Measurements from ENCODE around the gene ABCD4. TPM values are rescaled to one million over a fixed set of nuclear protein-coding genes. Genes with fewer than 3 reads are reported as not detected.

Gene ABCD4
- polyA plus RNA-seq, 1 experiment = 12.4 TPM

- peaks cover 81% of the 10 kb centered on the region for H3K27me3 ChIP-seq (ENCODE audit: control insufficient read depth, insufficient read depth, low read length)
- TF ChIP-seq CTCF (IDR thresholded peaks at IDR 0.05; ENCODE audit: insufficient read depth, low read depth, low read length) = no peak
- no peak for DNase-seq (ENCODE audit: low read depth)
- CTCF ChIA-PET = interaction anchor here (1.4 to 3.6 kb wide), 2 partner anchors 9 to 16 kb away, joined by 6 to 16 read pairs; no protein-coding TSS in a partner anchor
- H3K36me3 ChIP-seq (ENCODE audit: control insufficient read depth, insufficient read depth, low read length) = no peaks in the 10 kb centered on the region
- POLR2A ChIA-PET = no interaction called here
- H3K4me3 ChIP-seq (ENCODE audit: low read depth, low read length) = no peak overlapping the region
Observed at GRCh38 chr14:74242021-74242779, 60.5 kb downstream of the ABCD4 start.

DNA sequence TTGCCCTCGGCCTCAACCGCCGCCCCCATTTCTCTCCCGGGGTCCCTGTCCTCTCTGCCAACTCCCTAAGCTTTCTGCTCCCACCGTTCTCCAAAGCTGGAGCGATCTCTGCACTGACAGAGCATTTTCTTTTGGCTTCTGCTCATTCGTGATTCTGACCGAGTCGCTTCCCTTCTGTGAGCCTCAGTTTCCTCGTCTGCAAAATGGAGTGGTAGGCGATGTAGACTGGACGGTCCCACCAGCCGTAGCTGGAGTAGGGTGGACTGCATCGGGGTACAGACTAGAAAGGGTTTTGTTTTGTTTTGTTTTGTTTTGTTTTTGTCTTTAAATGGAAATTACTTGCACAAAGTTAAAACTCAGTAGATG is 61.1 kb downstream of the ABCD4 start:
- Histone ChIP-seq H3K4me3 (ENCODE audit: low read depth, low read length) (no peak overlapping the region), H3K36me3 (ENCODE audit: control insufficient read depth, insufficient read depth, low read length) (no peaks in the 10 kb centered on the region), H3K27me3 (ENCODE audit: control insufficient read depth, insufficient read depth, low read length) (peaks cover 78% of the 10 kb centered on the region)
- ChIA-PET CTCF (interaction anchor here (3.6 kb wide), 1 partner anchor 16 kb away, joined by 16 read pairs; no protein-coding TSS in a partner anchor), POLR2A (no interaction called here)
- TF ChIP-seq CTCF (IDR thresholded peaks at IDR 0.05; ENCODE audit: insufficient read depth, low read depth, low read length) = no peak
- DNase-seq (ENCODE audit: low read depth) = no peak

DNA sequence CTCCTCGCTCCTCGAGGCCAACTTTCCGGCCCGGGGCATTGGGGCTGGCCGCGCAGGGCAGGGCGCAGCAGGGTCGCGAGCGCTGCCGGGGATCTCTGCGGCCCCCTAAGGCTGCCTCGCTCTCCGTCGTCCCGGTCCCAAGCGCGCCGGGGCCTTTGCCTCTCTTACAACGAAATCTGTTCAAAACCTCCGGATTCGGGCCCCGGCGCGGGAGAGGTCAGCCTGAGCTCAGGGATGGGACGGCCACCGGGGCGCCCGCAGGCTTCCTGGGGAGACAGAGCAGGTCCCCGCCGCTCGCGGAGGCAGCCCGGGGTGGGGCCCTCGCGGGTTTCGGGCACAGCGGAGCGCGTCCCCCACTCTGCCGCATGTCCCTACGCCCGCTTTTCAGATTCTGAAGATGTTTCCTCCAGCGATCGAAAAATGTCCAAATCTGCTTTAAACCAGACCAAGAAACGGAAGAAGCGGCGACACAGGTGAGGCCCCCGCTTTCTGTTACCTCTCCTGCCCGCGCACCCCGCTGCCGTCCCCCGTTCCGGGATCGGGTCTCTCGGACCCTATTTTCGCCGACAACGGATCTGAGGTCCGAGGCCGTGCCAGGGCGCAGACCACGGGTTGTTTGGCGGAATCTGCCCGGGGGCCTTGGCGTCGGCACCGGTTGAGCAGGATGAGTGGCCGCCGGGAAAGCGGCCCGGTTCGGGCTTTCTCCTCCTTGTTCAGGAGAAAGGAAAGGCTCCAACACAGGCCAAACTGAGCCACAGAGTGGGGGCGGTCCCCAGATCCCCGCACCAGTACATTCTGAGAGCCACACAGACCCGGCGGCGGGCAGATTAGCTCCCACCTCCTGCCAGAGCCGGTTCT is 61.7 kb downstream of the ABCD4 start:
- POLR2A ChIA-PET = no interaction called here
- DNase-seq (ENCODE audit: low read depth) = no peak
- no peak for TF ChIP-seq CTCF (IDR thresholded peaks at IDR 0.05; ENCODE audit: insufficient read depth, low read depth, low read length)
- Histone ChIP-seq H3K27me3 (ENCODE audit: control insufficient read depth, insufficient read depth, low read length) (peaks cover 77% of the 10 kb centered on the region), H3K36me3 (ENCODE audit: control insufficient read depth, insufficient read depth, low read length) (no peaks in the 10 kb centered on the region), H3K4me3 (ENCODE audit: low read depth, low read length) (no peak overlapping the region)
- CTCF ChIA-PET = interaction anchor here (0.6 to 3.6 kb wide), 3 partner anchors 10 to 137 kb away, joined by 5 to 16 read pairs (median 5); no protein-coding TSS in a partner anchor

DNA sequence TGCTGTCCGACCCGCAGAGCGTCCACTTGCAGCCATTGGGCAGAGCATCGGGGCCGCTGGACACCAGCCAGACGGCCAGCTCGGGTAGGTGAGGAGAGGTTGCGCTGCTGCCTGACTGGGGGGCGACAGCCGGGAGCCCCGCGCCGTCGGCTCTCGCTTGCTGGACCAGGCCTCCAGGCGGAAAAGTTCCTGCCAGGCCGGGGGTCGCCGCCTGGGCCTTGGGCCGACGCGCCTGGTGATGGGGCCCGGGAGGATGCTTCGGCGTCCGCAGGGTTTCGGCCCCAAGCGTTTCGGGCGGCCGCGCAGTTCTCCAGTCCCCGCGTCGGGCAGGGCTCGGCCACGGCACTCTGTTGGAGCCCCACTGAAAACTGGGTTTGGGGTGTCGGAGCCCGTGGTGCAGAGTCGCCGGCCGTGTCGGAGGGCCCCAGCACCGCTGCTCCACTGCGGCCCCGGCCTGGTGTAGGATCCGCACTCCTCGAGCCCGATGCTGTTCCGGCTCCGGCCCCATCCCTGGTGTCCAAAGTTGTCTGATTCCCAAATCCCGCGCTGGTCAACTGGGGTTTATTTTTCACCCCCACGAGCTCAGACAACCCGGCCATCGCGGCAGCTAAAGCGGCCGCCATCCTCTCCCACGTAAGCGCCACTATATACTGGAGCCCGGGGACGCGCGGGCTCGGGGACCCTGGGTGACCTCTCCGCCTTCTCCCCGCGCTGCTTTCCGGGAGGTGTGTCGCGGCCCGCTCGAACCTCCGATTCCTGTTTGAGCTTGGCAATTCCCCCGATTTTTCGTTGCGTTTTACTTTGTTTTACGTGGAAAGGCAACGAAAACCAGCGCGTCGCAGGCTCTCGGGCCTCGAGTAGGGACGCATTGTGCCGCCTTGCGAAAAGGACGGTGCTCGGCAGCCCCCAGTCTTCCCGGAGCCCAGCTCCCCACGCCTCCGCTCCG is 62.6 kb downstream of the ABCD4 start:
- H3K27me3 ChIP-seq (ENCODE audit: control insufficient read depth, insufficient read depth, low read length) = peaks cover 70% of the 10 kb centered on the region
- H3K36me3 ChIP-seq (ENCODE audit: control insufficient read depth, insufficient read depth, low read length) = no peaks in the 10 kb centered on the region
- DNase-seq (ENCODE audit: low read depth) = no peak
- TF ChIP-seq CTCF (IDR thresholded peaks at IDR 0.05; ENCODE audit: insufficient read depth, low read depth, low read length) = no peak
- ChIA-PET CTCF (interaction anchor here (0.6 to 3.6 kb wide), 5 partner anchors 11 to 177 kb away, joined by 3 to 16 read pairs (median 5); no protein-coding TSS in a partner anchor), POLR2A (interaction anchor here (0.5 kb wide), 1 partner anchor 108 kb away, joined by 4 read pairs; the partner anchor contains the start of gene VRTN)
- H3K4me3 ChIP-seq (ENCODE audit: low read depth, low read length) = no peak overlapping the region

Data from BJ (cell line).